ENCODE measurements around the gene SNX24.
"Not testable (repeated sequence)": the region's sequence is repeated elsewhere in the genome, so short reads cannot be mapped to it uniquely, and the experiment has no call there.

Gene SNX24

GRCh38 chr5:122967625-122968024 lies 122.2 kb downstream of the SNX24 start:
- no peak for DNase-seq

GRCh38 chr5:122968056-122968455 lies 122.6 kb downstream of the SNX24 start:
- not testable (repeated sequence) for DNase-seq

GRCh38 chr5:122971333-122971732 lies 125.9 kb downstream of the SNX24 start:
- DNase-seq, result no peak

DNA sequence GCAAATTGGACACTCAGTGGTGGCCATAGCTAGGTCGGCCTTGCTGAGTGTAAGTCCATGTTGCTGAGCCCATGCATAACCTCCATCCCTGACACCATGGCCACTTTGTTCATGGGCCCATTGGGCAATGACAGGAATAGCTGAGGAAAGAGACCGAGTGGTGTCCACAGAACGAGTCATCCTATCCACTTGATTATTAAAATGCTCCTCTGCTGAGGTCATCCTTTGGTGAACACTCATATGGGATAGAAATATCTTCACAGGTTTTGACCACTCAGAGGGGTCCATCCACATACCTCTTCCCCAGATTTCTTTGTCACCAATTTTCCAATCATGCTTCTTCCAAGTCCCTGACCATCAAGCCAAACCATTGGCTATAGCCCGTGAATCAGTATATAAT lies 127.5 kb downstream of the SNX24 start:
- DNase-seq, result no peak

- DNase-seq, result not testable (repeated sequence)
These were observed 128.3 kb downstream of the SNX24 start for GRCh38 chr5:122973759-122974158.

DNA sequence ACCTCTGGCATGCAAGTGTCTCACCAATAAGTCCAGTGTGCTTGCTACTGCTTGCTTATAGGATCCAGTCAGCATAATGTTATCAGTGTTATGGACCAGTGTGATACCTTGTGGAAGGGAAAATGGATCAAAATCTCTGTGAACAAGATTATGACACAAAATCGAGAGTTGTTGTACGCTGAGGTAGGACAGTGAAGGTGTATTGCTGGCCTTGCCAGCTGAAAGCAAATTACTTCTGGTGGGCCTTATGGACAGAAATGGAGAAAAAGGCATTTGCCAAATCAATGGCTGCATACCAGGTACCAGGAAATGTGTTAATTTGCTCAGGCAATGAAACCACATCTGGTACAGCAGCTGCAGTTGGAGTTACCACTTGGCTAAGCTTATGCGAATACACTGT lies 128.8 kb downstream of the SNX24 start:
- DNase-seq, result not testable (repeated sequence)

DNA sequence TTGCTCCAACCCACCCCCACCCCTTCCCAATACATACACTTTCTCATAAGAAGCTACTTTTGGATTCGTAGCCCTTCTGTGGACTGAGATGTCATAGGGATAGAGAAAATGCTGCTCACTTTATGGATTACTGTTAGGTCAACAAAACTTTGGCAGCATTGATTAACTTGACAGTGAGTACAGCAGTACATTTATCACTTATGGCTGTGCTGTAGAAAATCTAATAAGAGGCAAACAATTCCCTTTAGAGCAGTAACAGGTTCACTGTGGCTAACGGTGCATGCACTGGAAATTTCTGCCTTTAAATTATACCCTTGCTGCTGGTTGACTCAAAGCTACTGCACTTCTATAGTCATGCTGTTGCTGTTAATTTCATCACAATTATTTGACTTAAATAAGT lies 131.9 kb downstream of the SNX24 start:
- no peak for DNase-seq

GRCh38 chr5:122978068-122978467 lies 132.7 kb downstream of the SNX24 start:
- no peak for DNase-seq

- no peak for DNase-seq
These were observed 133.4 kb downstream of the SNX24 start for GRCh38 chr5:122978644-122979297.

DNA sequence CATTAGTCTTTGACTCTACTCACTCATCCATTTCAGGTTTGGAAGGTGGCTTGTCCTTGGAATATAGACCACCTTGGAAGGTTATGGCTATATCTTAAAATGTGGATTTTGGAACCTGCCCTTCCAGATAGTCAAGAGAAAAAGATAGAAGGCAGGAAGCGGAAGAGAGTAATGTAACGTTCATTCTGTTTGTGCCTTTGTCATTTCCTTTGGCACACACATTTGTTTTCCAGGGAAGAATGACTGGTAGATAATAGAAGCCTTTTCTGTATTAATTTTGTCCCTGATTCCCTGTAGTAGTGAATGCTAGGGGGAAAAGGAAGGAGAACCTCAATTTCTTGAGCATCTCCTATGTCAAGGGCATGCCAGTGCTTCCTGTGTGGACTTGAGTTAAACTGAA lies 136.4 kb downstream of the SNX24 start:
- DNase-seq, result no peak

GRCh38 chr5:122982376-122982775 lies 137.0 kb downstream of the SNX24 start:
- no peak for DNase-seq

DNA sequence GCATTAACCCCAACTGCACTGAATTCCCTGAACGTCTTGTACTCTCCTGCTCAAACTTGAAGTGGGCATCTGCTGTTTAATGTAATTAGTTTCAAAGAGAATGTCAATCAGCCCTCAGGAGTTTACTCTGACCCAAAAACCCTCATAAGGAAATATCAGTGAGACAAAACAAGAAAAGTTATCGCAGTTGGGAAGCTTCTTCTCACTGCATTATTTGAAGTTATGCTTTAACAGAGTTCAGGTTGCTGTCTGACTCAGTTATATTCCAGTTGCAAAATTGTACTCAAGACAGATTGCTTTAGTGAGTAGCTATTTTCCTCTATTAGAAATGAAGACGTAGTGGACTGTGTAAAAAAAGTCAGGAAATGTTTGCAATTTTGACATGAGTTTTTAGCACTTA lies 139.0 kb downstream of the SNX24 start:
- no peak for DNase-seq

DNA sequence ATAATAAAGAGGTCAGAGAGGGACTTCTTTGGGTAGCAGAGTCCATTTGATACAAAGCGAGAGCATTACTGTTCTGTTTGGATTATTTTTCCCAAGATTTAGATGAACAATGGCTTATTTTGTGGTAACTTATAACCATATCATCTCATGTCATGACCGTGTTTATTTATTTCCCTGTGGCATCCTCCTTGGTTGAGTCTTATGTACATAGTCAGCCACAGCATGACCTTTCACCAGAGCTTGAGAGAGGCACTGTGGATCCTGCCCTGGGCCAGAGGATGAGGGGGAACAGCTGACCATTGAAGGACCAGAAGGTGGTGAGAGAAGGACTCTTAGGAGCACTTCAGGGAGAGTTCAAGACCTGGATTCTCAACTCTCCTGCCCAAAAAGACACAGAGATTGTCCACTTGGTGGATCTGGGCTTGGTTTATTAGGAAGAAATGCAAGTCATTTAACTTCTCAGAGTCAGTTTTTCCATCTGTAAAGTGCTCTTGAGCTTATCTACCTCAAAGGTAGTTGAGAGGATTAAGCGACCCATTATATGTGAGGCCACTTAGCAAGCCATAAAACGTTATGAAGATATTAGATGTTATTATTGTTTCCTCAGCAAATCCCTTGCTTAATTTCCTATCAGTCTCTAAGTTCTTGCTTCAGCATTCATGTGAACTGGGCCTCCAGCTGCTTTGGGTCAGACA lies 139.7 kb downstream of the SNX24 start:
- no peak for DNase-seq

DNA sequence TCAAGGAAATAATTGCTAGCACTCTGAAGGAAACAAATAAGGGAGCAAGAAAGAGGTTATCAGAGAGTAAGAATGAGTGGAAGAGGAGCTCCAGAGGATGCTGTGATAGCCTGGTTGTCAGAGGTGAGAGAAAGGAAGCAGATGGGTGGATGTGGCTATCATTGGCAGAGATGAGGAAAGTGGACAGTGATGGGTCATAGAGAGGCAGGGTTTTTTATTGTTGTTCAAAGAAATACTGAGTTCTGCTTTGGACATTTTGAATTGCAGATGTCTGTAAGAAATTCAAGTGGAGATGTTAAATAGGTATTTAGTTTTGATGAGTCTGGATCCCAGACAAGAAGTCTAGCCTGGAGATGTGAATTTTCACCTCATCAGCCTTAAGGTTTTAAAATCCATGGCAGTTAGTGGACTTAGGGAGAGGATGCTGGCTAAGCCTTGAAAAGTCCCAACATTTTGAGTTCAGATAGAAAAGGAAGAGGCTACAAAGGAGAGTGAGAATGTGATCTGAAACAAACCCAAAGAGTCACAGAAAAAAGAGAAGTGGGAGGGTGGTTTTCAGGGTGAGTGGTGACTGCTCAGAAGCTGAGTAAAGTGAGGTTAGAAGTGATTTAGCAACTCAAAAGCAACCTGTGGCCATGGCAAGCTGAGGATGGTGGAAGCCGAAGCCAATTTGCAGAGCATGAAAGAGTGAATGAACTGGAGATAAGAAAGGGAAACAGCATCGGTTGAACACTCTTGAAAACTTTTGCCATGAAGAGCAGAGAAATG lies 140.7 kb downstream of the SNX24 start:
- peak in 2 of 4 experiments; percentile 8 to 12 for DNase-seq

- no peak for DNase-seq
These were observed 150.7 kb downstream of the SNX24 start for GRCh38 chr5:122996091-122996490.

GRCh38 chr5:122997294-122997693 lies 151.9 kb downstream of the SNX24 start:
- no peak for DNase-seq

- DNase-seq, result peak; percentile 46 to 80 (median 70)
These were observed 154.6 kb downstream of the SNX24 start for GRCh38 chr5:122999947-123000563.

GRCh38 chr5:123000731-123001130 lies 155.3 kb downstream of the SNX24 start:
- no peak for DNase-seq

GRCh38 chr5:123001808-123002207 lies 156.4 kb downstream of the SNX24 start:
- DNase-seq, result no peak

DNA sequence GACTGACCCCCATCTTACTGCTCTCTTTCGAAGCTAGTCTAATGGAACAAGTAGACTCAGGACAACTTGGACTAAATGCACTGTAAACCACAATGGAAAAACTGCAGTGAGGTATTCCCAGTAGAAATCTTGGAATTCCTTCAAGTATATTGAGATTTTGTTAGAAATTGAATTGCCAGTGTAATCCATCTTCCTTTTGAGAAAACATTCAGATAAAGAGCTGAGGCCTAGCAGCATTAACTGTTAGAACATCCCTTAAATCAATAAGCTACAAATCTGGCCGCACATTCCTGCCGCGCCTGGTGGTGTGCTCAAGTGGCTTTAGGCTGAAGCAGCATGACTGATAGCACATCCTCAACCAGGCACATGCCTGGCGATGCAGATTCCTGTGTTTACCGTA lies 161.8 kb downstream of the SNX24 start:
- DNase-seq, result no peak

DNA sequence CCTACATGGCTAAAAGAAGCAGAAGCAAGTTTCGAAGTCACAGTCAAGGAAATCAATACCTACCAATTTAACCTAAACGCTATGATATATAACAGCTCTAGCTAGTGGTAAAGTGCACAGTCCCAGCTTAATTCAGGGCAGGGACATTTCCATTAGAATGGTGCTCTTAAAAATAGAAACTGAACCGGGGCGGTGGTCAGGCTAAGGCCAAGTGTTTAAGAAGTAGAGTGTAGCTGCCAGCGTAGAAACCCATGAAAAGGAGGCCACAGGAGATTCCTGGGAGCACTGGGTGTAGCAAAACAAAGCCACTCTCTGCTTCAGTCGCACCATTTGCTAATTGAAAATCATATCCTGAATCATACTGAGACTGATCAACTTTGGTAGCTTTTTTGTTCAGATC lies 162.3 kb downstream of the SNX24 start:
- no peak for DNase-seq

DNA sequence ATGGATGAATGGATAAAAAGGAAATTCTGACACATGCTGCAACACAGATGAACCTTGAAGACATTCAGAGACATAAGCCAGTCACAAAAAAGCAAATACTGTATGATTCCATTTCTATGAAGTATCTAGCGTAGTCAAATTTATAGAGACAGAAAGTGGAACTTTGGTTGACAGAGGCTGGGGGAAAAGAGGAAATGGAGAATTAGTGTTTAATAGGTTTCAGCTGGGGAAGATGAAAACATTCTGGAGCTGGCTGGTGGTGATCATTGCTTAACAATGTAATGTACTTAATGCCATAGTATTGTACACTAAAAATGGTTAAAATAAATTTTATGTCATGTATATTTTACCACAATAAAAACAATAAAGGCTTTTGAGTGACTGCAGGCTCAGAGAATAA lies 166.9 kb downstream of the SNX24 start:
- peak in 2 of 4 experiments; percentile 10 to 25 for DNase-seq

DNA sequence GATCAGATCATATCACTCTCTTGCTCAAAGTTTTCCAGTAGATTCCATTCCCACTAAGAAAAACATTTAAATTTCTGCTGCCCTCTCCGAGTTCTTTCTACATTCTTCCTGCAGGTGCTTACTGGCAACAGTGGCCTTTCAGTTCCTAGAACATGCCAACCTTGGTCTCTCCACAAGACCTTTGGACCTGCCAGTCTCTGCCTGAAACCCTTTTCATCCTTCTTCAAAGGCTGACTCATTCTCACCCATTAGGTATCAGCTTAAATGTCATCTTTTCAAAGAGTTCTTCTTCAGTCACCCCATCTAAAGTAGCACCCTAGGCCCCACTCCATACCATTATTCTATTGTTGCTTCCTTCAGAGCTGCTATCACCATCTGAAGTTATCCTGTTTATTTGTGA lies 169.3 kb downstream of the SNX24 start:
- DNase-seq, result no peak

Measured in suppressor macrophage (primary cell).